Hepatocyte (in vitro differentiated cells): ENCODE measurements around the gene LRRC32. TPM values are rescaled to one million over a fixed set of nuclear protein-coding genes. Genes with fewer than 3 reads are reported as not detected.

Experiments
- DNase-seq: peaks from one replicate; pipeline ENCODE4 v3.0.0-alpha.2; 2016; ENCODE audit warnings: low spot score
- H2AFZ ChIP-seq: fragments of 200-600 bp; sonication (generic); 2 replicates; pipeline ENCODE4 v1.6.0; 2016; ENCODE audit warnings: antibody characterized with exemption, mild to moderate bottlenecking
- H3K27ac ChIP-seq: fragments of 200-600 bp; sonication (generic); 2 replicates; pipeline ENCODE4 v1.5.1; 2016; ENCODE audit warnings: mild to moderate bottlenecking
- H3K27me3 ChIP-seq: fragments of 200-600 bp; sonication (generic); 2 replicates; pipeline ENCODE4 v1.6.1; 2016
- H3K36me3 ChIP-seq: fragments of 200-600 bp; sonication (generic); replicated peaks from 2 replicates; pipeline ENCODE4 v1.5.1; 2016; ENCODE audit warnings: low read depth; ENCODE audit not compliant: insufficient read depth
- H3K4me1 ChIP-seq: fragments of 200-600 bp; sonication (generic); 2 replicates; pipeline ENCODE4 v1.5.1; 2016; ENCODE audit warnings: mild to moderate bottlenecking, moderate library complexity; ENCODE audit not compliant: insufficient read depth
- H3K4me2 ChIP-seq: fragments of 200-600 bp; sonication (generic); 2 replicates; pipeline ENCODE4 v1.6.0; 2016
- H3K4me3 ChIP-seq: fragments of 200-600 bp; sonication (generic); 2 replicates; pipeline ENCODE4 v1.5.1; 2016; ENCODE audit warnings: mild to moderate bottlenecking
- H3K79me2 ChIP-seq: fragments of 200-600 bp; sonication (generic); 2 replicates; pipeline ENCODE4 v1.6.0; 2017; ENCODE audit warnings: mild to moderate bottlenecking
- H3K9me2 ChIP-seq: fragments of 200-600 bp; sonication (generic); replicated peaks from 2 replicates; pipeline ENCODE4 v1.6.0; 2017; ENCODE audit warnings: mild to moderate bottlenecking; ENCODE audit not compliant: insufficient read depth
- H3K9me3 ChIP-seq: fragments of 200-600 bp; sonication (generic); 2 replicates; pipeline ENCODE4 v1.5.1; 2016; ENCODE audit warnings: low read depth, mild to moderate bottlenecking
- H4K20me1 ChIP-seq: fragments of 200-600 bp; sonication (generic); 2 replicates; pipeline ENCODE4 v1.6.0; 2016; ENCODE audit warnings: mild to moderate bottlenecking; ENCODE audit not compliant: insufficient read depth, poor library complexity, severe bottlenecking
- EZH2 ChIP-seq: fragments of 200-600 bp; sonication (generic); IDR thresholded peaks from 2 replicates; pipeline ENCODE4 v1.6.1; 2016; ENCODE audit warnings: antibody characterized with exemption, mild to moderate bottlenecking, borderline replicate concordance
- EZH2phosphoT487 ChIP-seq: fragments of 200-600 bp; sonication (generic); IDR thresholded peaks from one replicate; pipeline ENCODE4 v1.6.1; 2018; ENCODE audit warnings: antibody characterized with exemption, mild to moderate bottlenecking, low read depth, moderate library complexity; ENCODE audit not compliant: unreplicated experiment, severe bottlenecking
- WGBS: methylation state at CpG from one replicate; pipeline ENCODE4 v1.1.6; 2016; ENCODE audit warnings: low lambda C conversion rate; ENCODE audit errors: missing lambda C conversion rate; 5-methylcytosine and 5-hydroxymethylcytosine counted together
- polyA plus RNA-seq: library from polyadenylated mRNA; unstranded; fragments of >200 nt; fragmentation: Nextera tagmentation; extraction: Ambion mirVana; gene quantifications from 2 replicates; pipeline ENCODE4 v1.2.1, GENCODE V29; 2016
- total RNA-seq: library from RNA; depleted of rRNA; stranded (reverse); fragments of >200 nt; gene quantifications from 2 replicates; pipeline ENCODE4 v1.2.3, GENCODE V29; 2014
- TF ChIP-seq, protein P1 (sequence below): fragments of 200-600 bp; sonication (generic); IDR thresholded peaks from 2 replicates; pipeline ENCODE4 v1.5.1; 2016; ENCODE audit warnings: antibody characterized with exemption, mild to moderate bottlenecking; ENCODE audit not compliant: poor library complexity

The LRRC32 gene
- total and polyA plus RNA-seq, 2 experiments from 2014 or later = 25.5 to 75.2 TPM

DNA sequence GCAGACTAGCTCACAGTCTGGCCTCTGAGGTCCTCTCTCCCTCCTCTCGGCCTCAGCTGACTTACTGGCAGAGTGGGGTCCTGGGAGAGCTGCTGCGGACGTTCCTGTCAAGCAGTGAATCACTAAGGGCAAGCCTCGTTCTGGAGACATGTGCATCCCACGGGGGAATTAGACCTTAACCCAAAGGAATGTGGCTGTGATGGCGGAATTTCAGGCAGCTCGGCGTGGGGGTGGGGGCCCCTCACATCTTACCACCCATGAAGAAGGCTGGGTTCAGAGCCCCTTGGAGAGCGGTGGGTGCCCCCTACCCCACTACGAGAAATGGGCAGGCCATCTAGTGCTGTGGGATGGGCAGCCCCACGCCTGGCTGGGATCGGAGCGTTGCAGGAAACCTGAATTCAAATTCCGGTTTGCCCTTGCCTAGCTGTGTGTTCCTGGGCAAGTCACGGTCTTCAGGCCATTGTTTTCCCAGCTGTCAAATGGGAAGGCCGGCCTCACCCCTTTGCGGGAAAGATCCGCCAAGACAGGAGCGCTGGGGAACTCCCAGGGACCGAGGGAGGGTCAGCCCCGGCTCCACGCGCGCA lies 554 bp downstream of the LRRC32 start:
- Histone ChIP-seq H3K79me2 (peaks cover 26% of the 10 kb centered on the region), H3K4me1 (no peaks in the 10 kb centered on the region), H3K9me2 (no peaks in the 10 kb centered on the region), H4K20me1 (no peaks in the 10 kb centered on the region), H3K4me3 (peak overlapping the region; percentile 85), H3K27me3 (peaks cover 4% of the 10 kb centered on the region), H2AFZ (peak overlapping the region; percentile 74), H3K36me3 (no peaks in the 10 kb centered on the region), H3K9me3 (no peaks in the 10 kb centered on the region), H3K4me2 (peak overlapping the region; percentile 98), H3K27ac (peak overlapping the region; percentile 40)
- TF ChIP-seq EZH2phosphoT487 = no peak
- TF ChIP-seq, protein P1, sequence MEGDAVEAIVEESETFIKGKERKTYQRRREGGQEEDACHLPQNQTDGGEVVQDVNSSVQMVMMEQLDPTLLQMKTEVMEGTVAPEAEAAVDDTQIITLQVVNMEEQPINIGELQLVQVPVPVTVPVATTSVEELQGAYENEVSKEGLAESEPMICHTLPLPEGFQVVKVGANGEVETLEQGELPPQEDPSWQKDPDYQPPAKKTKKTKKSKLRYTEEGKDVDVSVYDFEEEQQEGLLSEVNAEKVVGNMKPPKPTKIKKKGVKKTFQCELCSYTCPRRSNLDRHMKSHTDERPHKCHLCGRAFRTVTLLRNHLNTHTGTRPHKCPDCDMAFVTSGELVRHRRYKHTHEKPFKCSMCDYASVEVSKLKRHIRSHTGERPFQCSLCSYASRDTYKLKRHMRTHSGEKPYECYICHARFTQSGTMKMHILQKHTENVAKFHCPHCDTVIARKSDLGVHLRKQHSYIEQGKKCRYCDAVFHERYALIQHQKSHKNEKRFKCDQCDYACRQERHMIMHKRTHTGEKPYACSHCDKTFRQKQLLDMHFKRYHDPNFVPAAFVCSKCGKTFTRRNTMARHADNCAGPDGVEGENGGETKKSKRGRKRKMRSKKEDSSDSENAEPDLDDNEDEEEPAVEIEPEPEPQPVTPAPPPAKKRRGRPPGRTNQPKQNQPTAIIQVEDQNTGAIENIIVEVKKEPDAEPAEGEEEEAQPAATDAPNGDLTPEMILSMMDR = no peak
- TF ChIP-seq EZH2 = no peak
- 36% methylated on average over 19 of the region's 24 CpGs for WGBS
- peak; percentile 67 for DNase-seq

GRCh38 chr11:76668362-76669155 lies 2.0 kb downstream of the LRRC32 start:
- TF ChIP-seq, protein P1 = no peak
- TF ChIP-seq EZH2 (no peak), EZH2phosphoT487 (no peak)
- peak overlapping the region; percentile 98 for H3K4me2 ChIP-seq
- H3K27me3 ChIP-seq = peaks cover 4% of the 10 kb centered on the region
- H3K4me1 ChIP-seq = no peaks in the 10 kb centered on the region
- no peaks in the 10 kb centered on the region for H3K9me2 ChIP-seq
- DNase-seq = no peak
- no peak overlapping the region for H2AFZ ChIP-seq
- H3K79me2 ChIP-seq = peaks cover 26% of the 10 kb centered on the region
- WGBS = 85% methylated on average over 3 of the region's 3 CpGs
- no peaks in the 10 kb centered on the region for H4K20me1 ChIP-seq
- H3K9me3 ChIP-seq = no peaks in the 10 kb centered on the region
- H3K4me3 ChIP-seq = no peak overlapping the region
- no peaks in the 10 kb centered on the region for H3K36me3 ChIP-seq
- H3K27ac ChIP-seq = no peak overlapping the region

DNA sequence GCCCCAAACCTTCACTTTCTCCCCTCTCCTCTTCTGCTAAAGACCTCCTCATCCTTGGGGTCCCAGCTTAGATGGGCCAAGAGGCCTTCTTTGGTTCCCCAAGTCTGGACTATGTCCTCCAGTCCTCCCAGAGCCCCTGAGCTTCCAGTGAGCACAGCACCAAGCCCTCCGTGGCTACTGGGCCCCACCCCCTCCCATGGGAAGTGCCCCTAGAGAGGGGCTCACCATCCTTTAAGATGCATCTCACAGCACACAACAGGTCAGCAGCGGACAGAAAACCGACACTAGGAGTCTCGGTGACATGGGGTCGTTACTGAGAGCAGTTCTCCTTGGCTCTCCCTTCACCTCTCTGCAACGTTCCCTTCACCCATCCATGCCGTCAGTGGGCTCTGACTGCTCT lies 2.7 kb downstream of the LRRC32 start:
- 73% methylated on average over 7 of the region's 7 CpGs for WGBS
- TF ChIP-seq EZH2 = no peak
- no peak for TF ChIP-seq EZH2phosphoT487
- TF ChIP-seq, protein P1 = no peak
- Histone ChIP-seq H4K20me1 (no peaks in the 10 kb centered on the region), H3K27me3 (peaks cover 4% of the 10 kb centered on the region), H3K4me2 (peak overlapping the region; percentile 98), H3K36me3 (no peaks in the 10 kb centered on the region), H3K79me2 (peaks cover 26% of the 10 kb centered on the region), H3K9me2 (no peaks in the 10 kb centered on the region), H3K4me1 (no peaks in the 10 kb centered on the region), H3K4me3 (no peak overlapping the region), H3K9me3 (no peaks in the 10 kb centered on the region), H2AFZ (no peak overlapping the region), H3K27ac (no peak overlapping the region)
- no peak for DNase-seq
